ENCODE measurements around the gene CD83.
"Not testable (repeated sequence)": the region's sequence is repeated elsewhere in the genome, so short reads cannot be mapped to it uniquely, and the experiment has no call there.

Gene CD83

GRCh38 chr6:14117158-14118090, at the start of gene CD83:
Gene CD83, plus strand, starts transcription at chr6:14117772. Its CDS starts 40 bp downstream, at chr6:14117812.
- in situ Hi-C loops (cut with MboI; ENCODE audit: low pct_unique_long_range_greater_than_20kb, low sequenced_read_pairs, unreplicated experiment): no loop called here

DNA sequence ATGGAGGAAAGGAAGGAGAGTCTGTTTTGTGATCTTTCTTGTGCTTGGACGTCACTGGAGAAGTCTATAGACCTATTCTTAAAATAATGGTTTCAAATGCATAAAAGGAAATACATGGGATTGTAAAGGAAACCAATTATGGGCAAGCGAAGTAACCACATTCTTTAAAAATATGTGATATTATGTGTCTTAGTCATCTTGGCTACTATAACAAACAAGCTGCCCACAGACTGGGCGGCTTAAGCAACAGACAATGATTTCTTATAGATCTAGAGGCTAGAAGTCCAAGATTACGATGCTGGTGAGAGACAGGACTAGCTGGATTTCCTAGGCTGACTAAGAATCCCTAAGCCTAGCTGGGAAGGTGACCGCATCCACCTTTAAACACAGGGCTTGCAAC, 49.4 kb upstream of the CD83 start:
- in situ Hi-C loops (cut with MboI; ENCODE audit: low pct_unique_long_range_greater_than_20kb, low sequenced_read_pairs, unreplicated experiment): loop anchor here (10.0 to 25.0 kb wide), 2 partner anchors 153 to 281 kb away; no protein-coding TSS in a partner anchor
- TF ChIP-seq, protein P1, sequence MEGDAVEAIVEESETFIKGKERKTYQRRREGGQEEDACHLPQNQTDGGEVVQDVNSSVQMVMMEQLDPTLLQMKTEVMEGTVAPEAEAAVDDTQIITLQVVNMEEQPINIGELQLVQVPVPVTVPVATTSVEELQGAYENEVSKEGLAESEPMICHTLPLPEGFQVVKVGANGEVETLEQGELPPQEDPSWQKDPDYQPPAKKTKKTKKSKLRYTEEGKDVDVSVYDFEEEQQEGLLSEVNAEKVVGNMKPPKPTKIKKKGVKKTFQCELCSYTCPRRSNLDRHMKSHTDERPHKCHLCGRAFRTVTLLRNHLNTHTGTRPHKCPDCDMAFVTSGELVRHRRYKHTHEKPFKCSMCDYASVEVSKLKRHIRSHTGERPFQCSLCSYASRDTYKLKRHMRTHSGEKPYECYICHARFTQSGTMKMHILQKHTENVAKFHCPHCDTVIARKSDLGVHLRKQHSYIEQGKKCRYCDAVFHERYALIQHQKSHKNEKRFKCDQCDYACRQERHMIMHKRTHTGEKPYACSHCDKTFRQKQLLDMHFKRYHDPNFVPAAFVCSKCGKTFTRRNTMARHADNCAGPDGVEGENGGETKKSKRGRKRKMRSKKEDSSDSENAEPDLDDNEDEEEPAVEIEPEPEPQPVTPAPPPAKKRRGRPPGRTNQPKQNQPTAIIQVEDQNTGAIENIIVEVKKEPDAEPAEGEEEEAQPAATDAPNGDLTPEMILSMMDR (IDR thresholded peaks at IDR 0.05; ENCODE audit: extremely low read depth, insufficient read depth, missing control alignments): no peak
- no peak for DNase-seq (ENCODE audit: low spot score)

More at GRCh38 chr6:14117158-14118090, at the start of gene CD83:
- DNase-seq (ENCODE audit: low spot score): peak; percentile 96
- TF ChIP-seq, protein P1 (IDR thresholded peaks at IDR 0.05; ENCODE audit: extremely low read depth, insufficient read depth, missing control alignments): peak; percentile 17

DNA sequence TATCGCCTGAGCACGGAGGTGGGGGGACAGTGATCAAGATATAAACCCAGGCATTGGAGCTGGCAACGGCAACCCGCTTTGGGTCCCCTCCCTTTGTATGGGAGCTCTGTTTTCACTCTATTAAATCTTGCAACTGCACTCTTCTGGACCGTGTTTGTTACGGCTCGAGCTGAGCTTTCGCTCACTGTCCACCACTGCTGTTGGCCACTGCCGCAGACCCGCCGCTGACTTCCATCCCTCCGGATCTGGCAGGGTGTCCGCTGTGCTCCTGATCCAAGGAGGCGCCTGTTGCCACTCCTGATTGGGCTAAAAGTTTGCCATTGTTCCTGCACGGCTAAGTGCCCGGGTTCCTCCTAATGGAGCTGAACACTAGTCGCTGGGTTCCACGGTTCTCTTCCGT, 48.9 kb upstream of the CD83 start:
- no peak for DNase-seq (ENCODE audit: low spot score)
- TF ChIP-seq, protein P1 (IDR thresholded peaks at IDR 0.05; ENCODE audit: extremely low read depth, insufficient read depth, missing control alignments): no peak
- in situ Hi-C loops (cut with MboI; ENCODE audit: low pct_unique_long_range_greater_than_20kb, low sequenced_read_pairs, unreplicated experiment): loop anchor here (10.0 to 25.0 kb wide), 2 partner anchors 154 to 281 kb away; no protein-coding TSS in a partner anchor

DNA sequence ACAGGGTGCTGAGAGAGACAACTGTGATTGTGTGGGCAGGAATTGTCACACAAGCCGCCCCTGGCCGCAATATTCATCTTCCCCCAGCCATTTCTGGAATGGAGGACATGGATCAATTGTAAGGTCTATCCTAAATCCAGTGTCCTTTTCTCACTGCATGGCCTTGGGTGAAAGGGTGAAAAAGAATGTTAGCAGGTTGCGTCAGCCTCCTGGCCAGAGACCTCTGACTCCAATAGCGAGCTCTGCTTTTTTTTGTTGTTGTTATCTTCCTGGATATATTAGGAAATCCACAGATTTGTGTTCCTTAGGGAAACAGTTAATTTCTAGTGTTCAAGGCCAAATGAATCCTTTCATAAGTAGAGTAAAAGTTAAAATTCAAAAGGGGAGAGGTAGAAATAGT, 47.1 kb upstream of the CD83 start:
- in situ Hi-C loops (cut with MboI; ENCODE audit: low pct_unique_long_range_greater_than_20kb, low sequenced_read_pairs, unreplicated experiment): loop anchor here (25.0 kb wide), 1 partner anchor 283 kb away; no protein-coding TSS in a partner anchor
- TF ChIP-seq, protein P1 (IDR thresholded peaks at IDR 0.05; ENCODE audit: extremely low read depth, insufficient read depth, missing control alignments): no peak
- no peak for DNase-seq (ENCODE audit: low spot score)

DNA sequence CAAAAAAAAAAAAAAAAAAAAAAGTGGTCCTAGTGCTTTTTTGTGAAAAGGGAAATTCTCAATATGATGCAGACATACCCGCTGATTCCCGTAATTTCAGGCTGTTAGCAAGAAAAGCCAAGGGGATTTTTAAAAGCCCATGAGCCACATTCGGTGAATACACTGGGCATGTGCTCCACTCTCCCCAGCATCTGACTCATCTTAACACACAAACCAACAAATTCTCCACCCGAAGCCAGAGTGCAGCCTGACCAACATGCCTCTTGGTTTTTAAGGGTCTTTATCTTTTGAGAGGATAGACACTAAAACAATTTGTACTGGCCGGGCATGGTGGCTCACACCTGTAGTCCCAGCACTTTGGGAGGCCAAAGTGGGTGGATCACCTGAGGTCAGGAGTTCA, 45.5 kb upstream of the CD83 start:
- DNase-seq (ENCODE audit: low spot score): no peak
- in situ Hi-C loops (cut with MboI; ENCODE audit: low pct_unique_long_range_greater_than_20kb, low sequenced_read_pairs, unreplicated experiment): loop anchor here (25.0 kb wide), 1 partner anchor 285 kb away; no protein-coding TSS in a partner anchor
- TF ChIP-seq, protein P1 (IDR thresholded peaks at IDR 0.05; ENCODE audit: extremely low read depth, insufficient read depth, missing control alignments): no peak

- in situ Hi-C loops (cut with MboI; ENCODE audit: low pct_unique_long_range_greater_than_20kb, low sequenced_read_pairs, unreplicated experiment): loop anchor here (25.0 kb wide), 1 partner anchor 286 kb away; no protein-coding TSS in a partner anchor
- not testable (repeated sequence) for DNase-seq (ENCODE audit: low spot score)
These were observed 43.8 kb upstream of the CD83 start for GRCh38 chr6:14073561-14074354.

Data from GM13977 (cell line).